AG04450 (cell line): ENCODE results near the gene SYVN1. TPM values are rescaled to one million over a fixed set of nuclear protein-coding genes. Genes with fewer than 3 reads are reported as not detected.
"Not testable (repeated sequence)": the region's sequence is repeated elsewhere in the genome, so short reads cannot be mapped to it uniquely, and the experiment has no call there.

Experiments
- CTCF ChIA-PET: fragments of 300-600, 350-600 bp; formaldehyde crosslinking; extraction: SDS; loops from one replicate; lab custom pipeline; 2022; ENCODE audit warnings: antibody characterized with exemption, inconsistent platforms; lab: Charles Lee
- POLR2A ChIA-PET: fragments of 350-600 bp; formaldehyde crosslinking; extraction: SDS; loops from one replicate; lab custom pipeline; 2021; ENCODE audit warnings: antibody characterized with exemption, inconsistent platforms; lab: Yijun Ruan, JAX
- DNase-seq: peaks from one replicate; pipeline ENCODE4 v3.0.0-alpha.2; 2011; ENCODE audit warnings: low read depth, low spot score
- H3K27ac ChIP-seq: one replicate; pipeline ENCODE4 v1.5.1; 2012; ENCODE audit warnings: low read depth, low read length, control low read depth
- H3K27me3 ChIP-seq: one replicate; pipeline ENCODE4 v1.6.0; 2012; ENCODE audit warnings: low read length; ENCODE audit not compliant: control insufficient read depth, insufficient read depth
- H3K4me3 ChIP-seq: 2 replicates; pipeline ENCODE4 v1.5.1; 2011; ENCODE audit warnings: mild to moderate bottlenecking, low read depth, low read length, control low read depth
- H3K9me3 ChIP-seq: 2 replicates; pipeline ENCODE4 v1.5.1; 2012; ENCODE audit warnings: low read length; ENCODE audit not compliant: control insufficient read depth, insufficient read depth
- CTCF ChIP-seq: IDR thresholded peaks from 2 replicates; pipeline ENCODE4 v1.5.1; 2011; ENCODE audit warnings: low read depth, low read length, control low read depth, inconsistent platforms
- polyA plus RNA-seq: library from polyadenylated mRNA; depleted of rRNA; stranded (reverse); fragments of >200 nt; gene quantifications from 2 replicates; pipeline ENCODE4 v1.2.3, GENCODE V29; 2011

Gene SYVN1
- polyA plus RNA-seq, 1 experiment = 18.7 TPM

- Histone ChIP-seq H3K27me3 (no peaks in the 10 kb centered on the region), H3K4me3 (no peak overlapping the region), H3K9me3 (no peaks in the 10 kb centered on the region), H3K27ac (no peak overlapping the region)
- CTCF ChIA-PET = no interaction called here
- POLR2A ChIA-PET = no interaction called here
- DNase-seq = no peak
- TF ChIP-seq CTCF = no peak
These were observed 21.9 kb upstream of the SYVN1 start for GRCh38 chr11:65156256-65156655.

- Histone ChIP-seq H3K27me3 (no peaks in the 10 kb centered on the region), H3K4me3 (no peak overlapping the region), H3K9me3 (0 out of 2 replicates have a peak, but pooled peaks cover 2% of the 10 kb centered on the region), H3K27ac (no peak overlapping the region)
- ChIA-PET POLR2A (no interaction called here), CTCF (interaction anchor here (0.6 to 1.7 kb wide), 2 partner anchors 12 to 73 kb away, joined by 3 to 5 read pairs; no protein-coding TSS in a partner anchor)
- no peak for DNase-seq
- no peak for TF ChIP-seq CTCF
These were observed 17.8 kb upstream of the SYVN1 start for GRCh38 chr11:65152122-65152521.

- ChIA-PET CTCF (interaction anchor here (1.7 kb wide), 1 partner anchor 12 kb away, joined by 5 read pairs; no protein-coding TSS in a partner anchor), POLR2A (no interaction called here)
- Histone ChIP-seq H3K27me3 (peaks cover 5% of the 10 kb centered on the region), H3K4me3 (no peak overlapping the region), H3K9me3 (peaks cover 2% of the 10 kb centered on the region; the same call in 1 of the 2 replicates), H3K27ac (no peak overlapping the region)
- TF ChIP-seq CTCF = no peak
- DNase-seq = no peak
These were observed 17.1 kb upstream of the SYVN1 start for GRCh38 chr11:65151331-65151899.

DNA sequence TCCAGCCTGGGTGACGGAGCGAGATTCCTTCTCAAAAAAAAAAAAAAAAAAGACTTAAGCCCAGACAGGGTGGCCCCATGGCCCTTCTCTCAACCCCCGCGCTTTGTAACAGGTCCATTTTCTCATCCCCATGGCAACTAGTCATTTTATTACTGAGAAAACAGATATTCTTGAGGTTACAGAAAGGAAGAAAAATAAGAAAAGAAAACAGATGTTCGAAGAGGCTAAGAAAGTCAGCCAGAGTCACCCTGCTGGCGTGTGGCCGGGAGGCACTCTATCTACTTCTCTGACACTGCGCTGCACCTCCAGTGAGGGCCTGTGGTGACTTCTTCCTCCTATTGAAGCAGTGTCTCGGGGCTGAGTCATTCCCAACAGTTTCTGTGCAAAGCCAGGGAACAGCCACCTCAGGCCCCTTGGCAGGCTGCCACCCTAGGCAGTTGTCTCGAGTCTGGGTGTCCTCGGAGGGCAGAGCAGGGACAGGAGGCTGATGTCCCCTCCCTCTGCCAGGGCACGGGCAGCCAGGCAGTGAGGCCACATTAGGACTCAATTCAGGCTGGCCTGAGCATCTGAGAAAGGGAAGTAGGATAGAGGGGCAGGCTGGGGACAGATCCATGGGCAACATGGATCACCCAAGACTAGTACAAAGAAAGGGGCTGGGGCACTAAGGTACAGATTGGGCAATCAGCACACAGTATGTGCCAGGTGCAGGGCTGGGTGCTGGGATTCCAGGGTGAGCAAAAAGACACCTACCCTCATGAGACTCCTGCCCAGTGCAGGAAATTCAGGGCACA is 16.4 kb upstream of the SYVN1 start:
- Histone ChIP-seq H3K27me3 (peaks cover 7% of the 10 kb centered on the region), H3K27ac (peak overlapping the region; percentile 21), H3K9me3 (peaks cover 2% of the 10 kb centered on the region; the same call in 1 of the 2 replicates), H3K4me3 (no peak overlapping the region)
- DNase-seq = no peak
- CTCF ChIA-PET = interaction anchor here (0.7 to 1.7 kb wide), 2 partner anchors 11 to 13 kb away, joined by 4 to 5 read pairs; no protein-coding TSS in a partner anchor
- POLR2A ChIA-PET = interaction anchor here (0.7 kb wide), 1 partner anchor 37 kb away, joined by 3 read pairs; no protein-coding TSS in a partner anchor
- no peak for TF ChIP-seq CTCF

DNA sequence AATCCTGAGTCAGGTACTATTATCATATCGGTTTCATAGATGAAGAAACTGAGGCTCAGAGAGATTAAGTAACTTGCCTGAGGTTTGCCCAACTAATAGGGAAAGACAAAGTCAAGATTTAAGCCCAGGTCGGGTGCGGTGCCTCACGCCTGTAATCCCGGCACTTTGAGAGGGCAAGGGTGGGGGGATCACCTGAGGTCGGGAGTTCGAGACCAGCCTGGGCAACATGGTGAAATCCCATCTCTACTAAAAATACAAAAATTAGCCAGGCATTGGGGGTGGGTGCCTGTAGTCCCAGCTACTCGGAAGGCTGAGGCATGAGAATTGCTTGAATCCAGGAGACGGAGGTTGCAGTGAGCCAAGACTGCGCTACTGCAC is 15.8 kb upstream of the SYVN1 start:
- H3K27ac ChIP-seq = peak overlapping the region; percentile 21
- H3K27me3 ChIP-seq, DNase-seq, H3K9me3 ChIP-seq, H3K4me3 ChIP-seq: not testable (repeated sequence)
- POLR2A ChIA-PET = interaction anchor here (0.7 kb wide), 1 partner anchor 37 kb away, joined by 3 read pairs; no protein-coding TSS in a partner anchor
- CTCF ChIA-PET = interaction anchor here (0.7 kb wide), 1 partner anchor 12 kb away, joined by 4 read pairs; no protein-coding TSS in a partner anchor
